H54 (cell line): ENCODE data around the gene PHLDB1.

Experiments used
- DNase-seq: peaks from one replicate; pipeline ENCODE4 v3.0.0; 2011; ENCODE audit warnings: low spot score, mixed read lengths; ENCODE audit not compliant: insufficient read length
- FAIRE-seq: peaks from 3 replicates; lab custom pipeline; 2011; peaks lifted over from hg19 to GRCh38; lab: Jason Lieb, UNC
- POLR2A ChIP-seq: IDR thresholded peaks from 2 replicates; pipeline ENCODE4 v1.6.1; 2011; ENCODE audit warnings: low read depth, mild to moderate bottlenecking, low read length

PHLDB1 gene

GRCh38 chr11:118633979-118634378, 26.6 kb downstream of the PHLDB1 start:
- FAIRE-seq, result no peak
- no peak for TF ChIP-seq POLR2A
- no peak for DNase-seq

- DNase-seq (no peak), FAIRE-seq (no peak)
- no peak for TF ChIP-seq POLR2A
Observed at GRCh38 chr11:118634431-118635236, 27.2 kb downstream of the PHLDB1 start.

- DNase-seq, result no peak
- FAIRE-seq, result no peak
- no peak for TF ChIP-seq POLR2A
Observed at GRCh38 chr11:118635237-118635591, 27.8 kb downstream of the PHLDB1 start.

GRCh38 chr11:118635642-118636041, 28.2 kb downstream of the PHLDB1 start:
- DNase-seq, result no peak
- TF ChIP-seq POLR2A, result no peak
- FAIRE-seq, result no peak

GRCh38 chr11:118636569-118637290, 29.3 kb downstream of the PHLDB1 start:
- no peak for DNase-seq
- no peak for FAIRE-seq
- no peak for TF ChIP-seq POLR2A

- no peak for DNase-seq
- no peak for FAIRE-seq
- no peak for TF ChIP-seq POLR2A
Observed at GRCh38 chr11:118638726-118639125, 31.3 kb downstream of the PHLDB1 start.

GRCh38 chr11:118639899-118640298, 32.5 kb downstream of the PHLDB1 start:
- TF ChIP-seq POLR2A, result no peak
- DNase-seq, result no peak
- FAIRE-seq, result no peak

GRCh38 chr11:118640332-118641154, 33.1 kb downstream of the PHLDB1 start:
- FAIRE-seq, result no peak
- no peak for DNase-seq
- no peak for TF ChIP-seq POLR2A

- DNase-seq (no peak), FAIRE-seq (no peak)
Observed at GRCh38 chr11:118641397-118642019, 34.1 kb downstream of the PHLDB1 start.

GRCh38 chr11:118643142-118643994, 36.0 kb downstream of the PHLDB1 start:
- no peak for FAIRE-seq
- no peak for DNase-seq
- TF ChIP-seq POLR2A, result no peak

More at GRCh38 chr11:118641397-118642019, 34.1 kb downstream of the PHLDB1 start:
- no peak for TF ChIP-seq POLR2A

GRCh38 chr11:118643995-118644345, 36.6 kb downstream of the PHLDB1 start:
- DNase-seq, result no peak
- no peak for TF ChIP-seq POLR2A
- FAIRE-seq, result no peak

GRCh38 chr11:118644496-118644895, 37.1 kb downstream of the PHLDB1 start:
- FAIRE-seq (no peak), DNase-seq (no peak)
- TF ChIP-seq POLR2A, result no peak
